ENCODE measurements around the gene ZNF683.
"Not testable (repeated sequence)": the region's sequence is repeated elsewhere in the genome, so short reads cannot be mapped to it uniquely, and the experiment has no call there.

Gene ZNF683

DNA sequence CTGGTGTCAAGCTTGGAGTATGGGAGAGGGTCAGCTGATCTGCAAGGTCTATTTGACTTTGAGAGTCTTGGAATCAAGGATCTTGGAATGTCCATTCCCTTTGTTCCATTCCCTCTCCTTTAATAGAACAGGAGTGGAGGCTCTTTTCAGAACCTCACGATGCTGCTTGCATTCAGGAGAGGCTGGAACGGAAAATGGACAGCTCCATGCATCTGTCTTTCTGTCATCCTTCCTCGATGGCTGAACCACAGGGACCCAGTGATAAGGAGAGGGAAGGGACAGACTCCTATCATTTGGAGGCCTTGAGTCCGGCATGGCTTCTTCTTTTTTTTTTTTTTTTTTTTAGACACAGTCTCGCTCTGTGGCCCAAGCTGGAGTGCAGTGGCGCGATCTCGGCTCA lies 23.2 kb upstream of the ZNF683 start:
- H3K36me3 Mint-ChIP-seq: no peaks in the 10 kb centered on the region
- H3K27ac Mint-ChIP-seq: no peak overlapping the region
- H3K4me1 Mint-ChIP-seq: peaks cover 14% of the 10 kb centered on the region
- no peaks in the 10 kb centered on the region for H3K27me3 Mint-ChIP-seq
- no peaks in the 10 kb centered on the region for H3K9me3 Mint-ChIP-seq
- H3K4me3 Mint-ChIP-seq: no peak overlapping the region

DNA sequence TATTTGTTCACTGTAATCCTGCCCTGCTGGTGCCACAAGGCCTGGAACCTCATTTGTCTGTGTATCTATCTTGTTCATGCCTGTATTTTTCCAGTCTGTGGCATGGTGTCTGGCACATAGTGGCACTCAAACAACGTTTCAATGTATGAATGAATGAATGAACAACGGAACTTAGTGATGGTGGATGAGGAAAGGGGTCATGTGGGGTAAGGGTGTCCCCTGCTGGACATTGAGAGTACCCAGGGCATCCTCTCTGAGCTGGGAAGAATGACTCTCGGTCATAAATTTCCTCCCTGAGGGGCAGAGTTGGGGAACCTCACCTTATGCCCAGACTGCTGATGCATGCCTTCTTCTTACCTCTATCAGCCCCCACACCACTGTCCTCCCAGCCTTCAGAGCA lies 18.9 kb upstream of the ZNF683 start:
- Mint-ChIP-seq H3K27me3 (no peaks in the 10 kb centered on the region), H3K4me3 (no peak overlapping the region), H3K9me3 (no peaks in the 10 kb centered on the region), H3K36me3 (no peaks in the 10 kb centered on the region), H3K4me1 (peaks cover 28% of the 10 kb centered on the region), H3K27ac (peak overlapping the region; percentile 36)

DNA sequence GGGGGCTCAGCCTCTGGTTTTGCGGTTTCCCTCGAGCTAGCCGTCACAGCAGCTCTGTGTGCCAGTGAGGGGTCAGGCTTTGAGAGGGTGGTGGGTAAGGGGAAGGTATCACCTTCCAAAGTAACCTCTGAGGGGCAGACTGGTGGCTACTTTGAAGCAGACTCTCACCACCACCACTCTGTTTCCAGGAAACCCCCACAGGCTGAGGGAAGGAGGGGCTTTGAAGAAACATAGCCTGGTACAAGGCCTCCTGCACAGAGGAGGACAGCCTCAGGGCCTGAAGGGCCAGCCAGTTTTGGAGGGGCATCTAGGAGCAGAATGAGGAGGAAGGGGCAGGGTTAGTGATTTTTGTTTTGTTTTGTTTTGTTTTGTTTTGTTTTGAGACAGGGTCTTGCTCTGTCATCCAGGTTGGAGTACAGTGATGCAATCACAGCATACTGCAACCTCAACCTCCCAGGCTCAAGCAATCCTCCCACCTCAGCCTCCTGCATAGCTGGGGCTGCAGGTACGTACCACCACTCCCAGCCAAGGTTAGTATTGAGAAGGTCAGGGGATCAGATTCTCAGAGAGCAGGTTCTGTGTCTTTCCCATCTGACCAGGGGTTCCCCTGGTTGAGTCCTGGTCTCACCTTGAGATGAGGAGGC lies 17.2 kb upstream of the ZNF683 start:
- Mint-ChIP-seq H3K9me3 (no peaks in the 10 kb centered on the region), H3K27ac (no peak overlapping the region), H3K4me1 (peaks cover 37% of the 10 kb centered on the region), H3K27me3 (no peaks in the 10 kb centered on the region), H3K36me3 (no peaks in the 10 kb centered on the region), H3K4me3 (no peak overlapping the region)

DNA sequence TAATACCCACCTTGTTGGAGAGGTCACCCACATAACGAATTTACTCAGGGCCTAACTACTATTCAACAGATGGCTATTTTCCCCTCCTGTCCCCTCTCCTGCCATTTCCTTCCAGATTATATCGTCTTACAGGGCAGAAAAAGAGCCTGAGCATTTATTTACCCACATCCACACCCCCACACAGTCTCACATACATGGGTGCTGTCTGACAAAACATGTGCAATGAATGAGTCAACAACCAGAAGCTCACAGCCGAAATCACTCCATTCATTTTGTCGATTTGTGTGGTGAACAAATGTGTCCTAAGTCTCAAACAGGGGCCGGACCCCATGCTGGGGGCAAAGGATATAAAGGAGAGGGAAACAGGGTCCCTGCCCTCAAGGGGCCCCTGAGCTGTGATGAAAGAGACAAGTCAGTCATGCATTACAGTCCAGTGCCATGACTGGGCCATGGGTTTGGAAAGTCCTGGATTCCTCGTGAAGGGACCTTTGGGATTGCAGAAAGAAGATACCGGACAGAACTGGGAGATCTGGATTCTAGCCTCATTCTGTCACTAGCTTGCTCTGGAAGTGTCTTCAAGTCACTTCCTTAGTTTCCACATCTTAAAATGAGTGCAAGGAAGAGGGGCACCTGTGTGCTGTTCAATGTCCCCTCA lies 16.4 kb upstream of the ZNF683 start:
- Mint-ChIP-seq H3K36me3 (no peaks in the 10 kb centered on the region), H3K4me3 (no peak overlapping the region), H3K27me3 (no peaks in the 10 kb centered on the region), H3K27ac (peak overlapping the region; percentile 27), H3K9me3 (no peaks in the 10 kb centered on the region), H3K4me1 (peaks cover 44% of the 10 kb centered on the region)

DNA sequence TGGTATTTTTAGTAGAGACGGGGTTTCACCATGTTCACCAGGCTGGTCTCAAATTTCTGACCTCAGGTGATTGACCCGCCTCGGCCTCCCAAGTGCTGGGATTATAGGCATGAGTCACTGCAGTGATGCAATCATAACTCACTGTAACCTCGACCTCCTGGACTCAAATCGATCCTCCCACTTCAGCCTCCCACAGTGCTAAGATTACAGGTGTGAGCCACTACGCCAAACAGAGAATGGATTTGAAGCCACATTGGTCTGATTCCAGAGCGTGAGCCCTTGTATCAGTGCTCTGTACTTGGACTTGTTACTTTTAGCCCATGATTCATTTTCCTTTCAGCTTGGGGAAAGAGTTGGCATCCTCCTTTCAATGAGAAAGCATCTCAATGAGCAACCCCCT lies 14.9 kb upstream of the ZNF683 start:
- no peaks in the 10 kb centered on the region for H3K9me3 Mint-ChIP-seq
- peaks cover 44% of the 10 kb centered on the region for H3K4me1 Mint-ChIP-seq
- H3K27me3 Mint-ChIP-seq: no peaks in the 10 kb centered on the region
- no peaks in the 10 kb centered on the region for H3K36me3 Mint-ChIP-seq
- H3K27ac Mint-ChIP-seq: peak overlapping the region; percentile 65
- no peak overlapping the region for H3K4me3 Mint-ChIP-seq

DNA sequence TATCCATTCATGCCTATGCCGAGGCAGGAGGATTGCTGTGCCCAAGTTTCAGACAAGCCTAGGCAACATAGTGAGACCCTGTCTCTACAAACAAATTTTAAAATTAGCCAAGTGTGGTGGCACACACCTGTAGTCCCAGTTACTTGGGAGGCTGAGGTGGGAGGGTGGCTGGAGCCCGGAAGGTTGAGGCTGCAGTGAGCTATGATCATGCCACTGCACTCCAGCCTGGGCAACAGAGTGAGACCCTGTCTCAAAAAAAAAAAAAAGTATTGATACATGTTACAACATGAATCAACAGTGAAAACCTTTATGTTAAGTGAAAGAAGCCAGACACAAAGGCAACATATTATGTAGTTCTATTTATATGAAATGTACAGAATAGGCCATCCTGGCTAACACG lies 12.5 kb upstream of the ZNF683 start:
- not testable (repeated sequence) for H3K36me3 Mint-ChIP-seq, H3K9me3 Mint-ChIP-seq, H3K27ac Mint-ChIP-seq, H3K27me3 Mint-ChIP-seq
- H3K4me3 Mint-ChIP-seq: peak overlapping the region; percentile 7
- H3K4me1 Mint-ChIP-seq: peaks cover 36% of the 10 kb centered on the region

DNA sequence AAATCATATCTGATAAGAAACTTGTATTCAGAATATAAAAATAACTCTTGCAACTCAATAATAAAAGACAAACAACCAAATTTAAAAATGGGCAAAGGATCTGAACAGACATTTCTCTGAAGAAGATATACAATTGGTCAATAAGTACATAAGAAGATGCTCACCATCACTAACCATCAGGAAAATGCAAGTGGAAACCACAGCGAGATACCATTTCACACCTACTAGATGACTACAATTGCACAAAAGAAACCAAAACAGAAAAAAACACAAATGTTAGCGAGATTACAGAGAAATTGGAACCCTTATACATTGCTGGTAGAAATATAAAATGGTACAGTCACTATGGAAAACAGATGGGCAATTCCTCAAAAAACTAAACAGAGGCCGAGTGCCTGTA lies 11.5 kb upstream of the ZNF683 start:
- Mint-ChIP-seq H3K9me3 (no peaks in the 10 kb centered on the region), H3K4me1 (peaks cover 34% of the 10 kb centered on the region), H3K27ac (no peak overlapping the region), H3K4me3 (no peak overlapping the region), H3K36me3 (no peaks in the 10 kb centered on the region), H3K27me3 (no peaks in the 10 kb centered on the region)

DNA sequence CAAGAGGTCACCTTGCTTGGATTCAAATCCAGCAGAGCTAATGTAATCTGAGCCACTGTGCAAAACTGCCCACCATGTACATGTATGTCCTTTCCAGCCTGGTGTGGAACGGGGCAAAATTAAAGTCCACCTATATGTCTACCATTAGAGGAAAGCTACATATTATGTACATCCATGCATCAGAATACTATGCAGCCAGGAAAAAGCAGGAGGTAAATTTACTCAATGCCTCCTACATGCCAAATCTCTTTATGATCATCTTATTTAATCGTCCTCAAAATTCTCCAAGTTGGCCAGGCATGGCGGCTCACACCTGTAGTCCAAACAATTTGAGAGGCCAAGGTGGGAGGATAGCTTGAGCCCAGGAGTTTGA lies 6.3 kb upstream of the ZNF683 start:
- peaks cover 61% of the 10 kb centered on the region for H3K4me1 Mint-ChIP-seq
- H3K27ac Mint-ChIP-seq: no peak overlapping the region
- H3K4me3 Mint-ChIP-seq: peak overlapping the region; percentile 64
- no peaks in the 10 kb centered on the region for H3K27me3 Mint-ChIP-seq
- no peaks in the 10 kb centered on the region for H3K36me3 Mint-ChIP-seq
- no peaks in the 10 kb centered on the region for H3K9me3 Mint-ChIP-seq

DNA sequence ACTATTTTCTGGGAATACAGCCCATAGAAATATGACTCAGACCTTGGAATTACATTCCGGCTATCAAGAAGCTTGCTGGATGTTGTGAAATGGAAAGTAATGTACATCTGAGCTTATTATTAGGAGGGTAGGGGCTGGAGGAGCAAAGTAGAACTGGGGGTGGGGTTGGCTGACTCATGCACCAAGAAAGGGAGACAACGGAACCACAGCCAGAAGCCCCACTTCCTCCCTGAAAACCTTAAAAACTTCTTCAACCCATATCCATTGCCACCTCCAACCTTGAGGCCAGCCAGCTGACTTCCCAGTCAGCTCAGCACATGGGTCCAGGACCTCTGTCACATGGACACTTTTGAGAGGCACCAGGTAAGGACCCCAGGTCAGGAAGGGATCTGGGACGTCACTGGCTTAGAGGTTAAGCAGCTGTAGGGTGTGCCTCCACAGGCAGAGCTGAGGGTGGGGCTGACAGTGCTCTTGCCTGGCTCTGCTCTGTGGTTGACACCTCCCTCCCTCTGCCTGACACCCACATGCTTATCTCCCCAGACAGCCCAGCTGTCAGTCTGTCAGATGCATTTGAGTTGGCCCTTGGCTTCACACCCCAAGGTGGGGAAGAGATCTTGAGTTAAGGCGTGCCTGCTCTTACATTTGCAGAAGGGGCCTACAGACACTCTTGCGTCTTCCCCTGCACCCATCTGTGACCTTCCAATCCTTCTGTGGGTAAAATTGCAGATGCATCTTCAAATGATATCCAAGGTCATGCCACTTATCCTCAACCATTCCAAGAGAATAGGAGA lies 5.7 kb upstream of the ZNF683 start:
- peaks cover 67% of the 10 kb centered on the region for H3K4me1 Mint-ChIP-seq
- peak overlapping the region; percentile 90 for H3K27ac Mint-ChIP-seq
- no peaks in the 10 kb centered on the region for H3K36me3 Mint-ChIP-seq
- H3K27me3 Mint-ChIP-seq: no peaks in the 10 kb centered on the region
- H3K4me3 Mint-ChIP-seq: peak overlapping the region; percentile 64
- no peaks in the 10 kb centered on the region for H3K9me3 Mint-ChIP-seq

DNA sequence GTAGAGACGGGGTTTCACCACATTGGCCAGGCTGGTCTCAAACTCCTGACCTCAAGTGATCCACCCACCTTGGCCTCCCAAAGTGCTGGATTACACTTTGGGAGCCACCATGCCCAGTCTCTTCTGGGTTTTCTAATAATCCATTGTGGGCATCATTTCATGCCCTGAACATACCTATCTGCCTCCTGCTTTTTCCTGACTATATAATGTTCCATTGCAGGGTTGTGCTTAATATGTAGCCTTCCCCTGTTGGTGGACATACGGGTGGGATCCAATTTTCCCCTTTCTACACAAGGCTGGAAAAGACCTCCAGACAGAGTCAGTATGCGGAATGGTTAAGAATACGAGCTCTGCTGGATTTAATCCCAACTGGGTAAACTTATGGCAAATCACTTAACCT lies 3.5 kb upstream of the ZNF683 start:
- H3K4me3 Mint-ChIP-seq: no peak overlapping the region
- no peaks in the 10 kb centered on the region for H3K36me3 Mint-ChIP-seq
- H3K4me1 Mint-ChIP-seq: peaks cover 83% of the 10 kb centered on the region
- no peaks in the 10 kb centered on the region for H3K27me3 Mint-ChIP-seq
- peak overlapping the region; percentile 59 for H3K27ac Mint-ChIP-seq
- H3K9me3 Mint-ChIP-seq: no peaks in the 10 kb centered on the region

DNA sequence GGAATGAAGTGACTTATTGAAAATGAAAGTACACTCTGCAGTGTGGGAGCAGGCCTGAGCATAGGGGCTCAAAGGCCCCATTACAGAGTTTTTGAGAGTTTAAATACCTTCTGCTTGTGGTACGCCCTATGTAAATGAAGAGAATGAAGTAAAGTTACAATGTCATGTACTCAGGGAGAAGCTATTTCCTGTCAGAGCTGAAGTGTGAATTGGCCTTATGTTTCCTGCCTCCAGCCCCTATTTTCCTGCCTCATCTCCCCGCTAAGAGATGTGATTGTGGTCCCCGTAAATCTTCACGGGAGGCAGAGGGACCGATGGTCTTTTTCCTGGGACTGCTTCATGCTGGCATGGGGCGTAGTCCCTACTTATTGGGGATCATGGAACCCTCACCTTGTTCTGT lies 2.5 kb upstream of the ZNF683 start:
- peak overlapping the region; percentile 33 for H3K4me3 Mint-ChIP-seq
- H3K27ac Mint-ChIP-seq: peak overlapping the region; percentile 82
- no peaks in the 10 kb centered on the region for H3K36me3 Mint-ChIP-seq
- H3K9me3 Mint-ChIP-seq: no peaks in the 10 kb centered on the region
- peaks cover 89% of the 10 kb centered on the region for H3K4me1 Mint-ChIP-seq
- no peaks in the 10 kb centered on the region for H3K27me3 Mint-ChIP-seq

DNA sequence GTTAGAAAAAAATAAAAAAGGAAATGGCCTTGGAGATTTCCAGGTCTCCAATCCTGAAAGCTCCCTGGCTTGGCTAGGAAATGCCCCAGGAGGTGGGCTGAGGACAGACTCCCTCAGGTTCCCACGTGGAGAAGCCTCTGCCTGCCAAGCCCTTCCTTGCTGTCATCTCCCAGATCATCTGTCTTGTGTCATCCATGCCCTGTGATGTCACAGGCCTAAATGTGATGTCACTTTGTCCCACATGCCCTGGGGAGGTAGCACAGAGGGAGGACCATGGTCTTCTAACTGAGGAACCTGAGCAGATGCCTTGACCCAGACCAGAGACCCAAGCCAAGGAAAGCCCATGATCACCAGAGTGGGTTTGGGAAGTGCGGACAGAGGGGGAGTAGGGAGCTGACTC lies 1.8 kb upstream of the ZNF683 start:
- not testable (repeated sequence) for H3K36me3 Mint-ChIP-seq

DNA sequence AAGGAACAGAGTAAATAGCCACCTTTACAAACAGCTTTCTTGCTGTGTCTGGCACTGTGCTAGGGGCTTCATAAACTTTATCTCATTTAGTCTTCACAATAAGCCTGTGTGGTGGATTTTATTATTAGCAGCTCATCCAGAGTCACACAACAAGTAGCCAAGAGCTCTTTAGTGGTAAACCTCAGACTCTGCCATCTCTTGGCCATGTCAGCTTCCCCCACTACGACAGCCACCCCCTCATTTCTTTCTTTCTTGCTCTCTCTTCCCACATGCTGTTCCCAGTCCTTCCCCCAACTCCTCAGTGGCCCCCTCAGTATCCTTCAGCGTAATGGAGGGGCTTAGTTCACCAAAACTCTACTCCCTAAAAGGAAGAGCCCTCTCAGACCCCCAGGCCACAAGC lies 1.2 kb upstream of the ZNF683 start:
- no peaks in the 10 kb centered on the region for H3K27me3 Mint-ChIP-seq
- peak overlapping the region; percentile 89 for H3K27ac Mint-ChIP-seq
- no peaks in the 10 kb centered on the region for H3K9me3 Mint-ChIP-seq
- H3K4me1 Mint-ChIP-seq: peaks cover 86% of the 10 kb centered on the region
- H3K36me3 Mint-ChIP-seq: no peaks in the 10 kb centered on the region
- H3K4me3 Mint-ChIP-seq: peak overlapping the region; percentile 75

More for the DNA sequence above, 1.8 kb upstream of the ZNF683 start:
- not testable (repeated sequence) for H3K9me3 Mint-ChIP-seq, H3K27me3 Mint-ChIP-seq, H3K27ac Mint-ChIP-seq
- H3K4me1 Mint-ChIP-seq: peaks cover 92% of the 10 kb centered on the region
- H3K4me3 Mint-ChIP-seq: peak overlapping the region; percentile 75

DNA sequence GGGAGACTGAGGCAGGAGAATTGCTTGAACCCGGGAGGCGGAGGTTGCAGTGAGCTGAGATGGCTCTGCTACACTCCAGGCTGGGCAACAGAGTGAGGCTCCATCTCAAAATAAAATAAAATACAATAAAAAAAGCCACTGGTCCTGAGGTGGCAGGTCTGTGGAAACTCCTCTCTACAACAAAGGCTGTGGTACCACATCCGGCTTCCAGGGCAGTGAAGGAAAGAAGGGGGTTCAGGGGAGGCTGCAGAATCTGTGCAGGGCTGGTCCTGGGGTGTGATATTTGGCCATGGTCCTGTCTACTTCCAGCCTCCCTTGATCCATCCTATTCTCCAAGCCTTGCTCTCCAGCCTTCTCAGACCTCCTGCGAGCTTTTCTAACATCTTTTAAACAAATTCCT lies 731 bp upstream of the ZNF683 start:
- no peaks in the 10 kb centered on the region for H3K9me3 Mint-ChIP-seq
- H3K27ac Mint-ChIP-seq: peak overlapping the region; percentile 89
- H3K27me3 Mint-ChIP-seq: no peaks in the 10 kb centered on the region
- H3K4me3 Mint-ChIP-seq: peak overlapping the region; percentile 75
- peaks cover 85% of the 10 kb centered on the region for H3K4me1 Mint-ChIP-seq
- H3K36me3 Mint-ChIP-seq: no peaks in the 10 kb centered on the region

DNA sequence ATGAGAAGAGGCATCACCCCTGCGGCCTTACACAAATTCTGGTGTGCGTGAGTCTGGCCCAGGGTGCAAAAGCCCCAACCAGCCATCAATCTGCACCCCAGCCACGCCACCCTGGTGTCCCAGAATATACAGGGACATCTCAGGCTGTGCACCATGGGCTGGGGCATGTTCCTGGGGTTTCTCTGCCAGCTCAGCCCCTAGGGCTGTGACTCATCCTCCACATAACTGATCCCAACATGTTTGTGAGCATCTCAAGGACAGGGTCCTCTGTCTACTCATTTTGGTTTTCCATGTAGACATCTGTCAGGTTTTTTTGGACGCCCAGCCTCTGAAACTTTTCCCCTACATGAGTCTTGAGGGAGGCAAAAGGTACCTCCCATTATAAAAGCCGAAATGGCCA lies 511 bp downstream of the ZNF683 start:
- Mint-ChIP-seq H3K9me3 (no peaks in the 10 kb centered on the region), H3K36me3 (no peaks in the 10 kb centered on the region), H3K27ac (no peak overlapping the region), H3K4me1 (peaks cover 72% of the 10 kb centered on the region), H3K27me3 (no peaks in the 10 kb centered on the region), H3K4me3 (no peak overlapping the region)

All from activated naive CD4-positive, alpha-beta T cell treated with anti-CD3 and anti-CD28 coated beads, Interleukin-2, amount 50 U/mL, for 24 hours (primary cell).